Mesenchymal stem cell (in vitro differentiated cells and primary cell): ENCODE data around the gene NID2.

Experiments used
- DNase-seq: peaks from one replicate; pipeline ENCODE4 v3.0.0-alpha.2; 2013
- H2AFZ ChIP-seq: one replicate; pipeline ENCODE4 v1.6.1; 2013; ENCODE audit warnings: low read depth, mild to moderate bottlenecking, control low read depth, inconsistent platforms, low read length, moderate library complexity
- H2AK5ac ChIP-seq: 2 replicates; pipeline ENCODE4 v1.6.1; 2013; ENCODE audit warnings: low read length, moderate library complexity, mild to moderate bottlenecking, inconsistent platforms; ENCODE audit not compliant: severe bottlenecking
- H2BK120ac ChIP-seq: one replicate; pipeline ENCODE4 v1.6.1; 2013; ENCODE audit warnings: low read depth, mild to moderate bottlenecking, inconsistent platforms, low read length, moderate library complexity
- H2BK12ac ChIP-seq, 2 experiments: one replicate each; pipeline ENCODE4 v1.6.1; 2013; ENCODE audit warnings: inconsistent platforms in 2 of 2, low read length in 2 of 2, mild to moderate bottlenecking in 2 of 2, moderate library complexity in 2 of 2, control low read depth in 1 of 2
- H2BK15ac ChIP-seq: one replicate; pipeline ENCODE4 v1.6.1; 2013; ENCODE audit warnings: mild to moderate bottlenecking, low read depth, inconsistent platforms; ENCODE audit not compliant: poor library complexity, severe bottlenecking
- H2BK5ac ChIP-seq: 2 replicates; pipeline ENCODE4 v1.6.1; 2013; ENCODE audit warnings: low read depth, mild to moderate bottlenecking, low read length, control low read depth, inconsistent platforms; ENCODE audit not compliant: poor library complexity, severe bottlenecking
- H3K14ac ChIP-seq, 2 experiments: one replicate each; pipeline ENCODE4 v1.6.1; 2013; ENCODE audit warnings: inconsistent platforms in 2 of 2, low read length in 2 of 2, control low read depth in 1 of 2, mild to moderate bottlenecking in 1 of 2, moderate library complexity in 1 of 2
- H3K18ac ChIP-seq, 2 experiments: one replicate each; pipeline ENCODE4 v1.6.1; 2013; ENCODE audit warnings: inconsistent platforms in 2 of 2, low read length in 2 of 2, control low read depth in 1 of 2, low read depth in 1 of 2, mild to moderate bottlenecking in 1 of 2
- H3K23ac ChIP-seq, 2 experiments: one replicate each; pipeline ENCODE4 v1.6.1; 2013; ENCODE audit warnings: inconsistent platforms in 2 of 2, low read length in 2 of 2, mild to moderate bottlenecking in 2 of 2, moderate library complexity in 2 of 2, control low read depth in 1 of 2
- H3K27ac ChIP-seq: 2 replicates; pipeline ENCODE4 v1.5.1; 2013; ENCODE audit warnings: mild to moderate bottlenecking, moderate library complexity, low read length, control low read depth, inconsistent platforms; ENCODE audit not compliant: poor library complexity, severe bottlenecking
- H3K27me3 ChIP-seq, 2 experiments: 2 replicates each; pipeline versions ENCODE4 v1.6.1 to v1.7.0; 2013; ENCODE audit warnings: low read length in 2 of 2, mild to moderate bottlenecking in 2 of 2, moderate library complexity in 2 of 2, control low read depth in 1 of 2, inconsistent platforms in 1 of 2; ENCODE audit not compliant: control insufficient read depth in 1 of 2, insufficient read depth in 1 of 2
- H3K36me3 ChIP-seq, 2 experiments: 2 replicates each; pipeline versions ENCODE4 v1.6.1 to v1.7.0; 2013; ENCODE audit warnings: low read length in 2 of 2, control low read depth in 1 of 2, inconsistent platforms in 1 of 2, low read depth in 1 of 2, mild to moderate bottlenecking in 1 of 2; ENCODE audit not compliant: insufficient read depth in 2 of 2, control insufficient read depth in 1 of 2
- H3K4ac ChIP-seq, 2 experiments: one replicate each; pipeline ENCODE4 v1.6.1; 2013; ENCODE audit warnings: inconsistent platforms in 2 of 2, low read length in 2 of 2, mild to moderate bottlenecking in 2 of 2, moderate library complexity in 2 of 2, control low read depth in 1 of 2, low read depth in 1 of 2
- H3K4me1 ChIP-seq: 2 replicates; pipeline ENCODE4 v1.6.1; 2013; ENCODE audit warnings: low read depth, low read length, control low read depth; ENCODE audit not compliant: control insufficient read depth, insufficient read depth
- H3K4me2 ChIP-seq: 2 replicates; pipeline ENCODE4 v1.6.1; 2013; ENCODE audit warnings: low read length, mild to moderate bottlenecking, inconsistent platforms; ENCODE audit not compliant: poor library complexity, severe bottlenecking
- H3K4me3 ChIP-seq, 2 experiments: 2 replicates each; pipeline versions ENCODE4 v1.5.1 to v1.7.0; 2013; ENCODE audit warnings: low read length in 2 of 2, mild to moderate bottlenecking in 2 of 2, control low read depth in 1 of 2, low read depth in 1 of 2; ENCODE audit not compliant: insufficient read depth in 1 of 2
- H3K79me1 ChIP-seq: replicated peaks from 2 replicates; pipeline ENCODE4 v1.6.1; 2013; ENCODE audit warnings: mild to moderate bottlenecking, control low read depth, low read length, inconsistent platforms; ENCODE audit not compliant: poor library complexity, severe bottlenecking
- H3K9ac ChIP-seq: 2 replicates; pipeline ENCODE4 v1.7.0; 2013; ENCODE audit warnings: mild to moderate bottlenecking, low read length, moderate library complexity
- H3K9me3 ChIP-seq: 2 replicates; pipeline ENCODE4 v1.7.0; 2013; ENCODE audit warnings: mild to moderate bottlenecking, low read length; ENCODE audit not compliant: control insufficient read depth
- H4K8ac ChIP-seq: one replicate; pipeline ENCODE4 v1.6.1; 2013; ENCODE audit warnings: inconsistent platforms, mild to moderate bottlenecking, low read length, moderate library complexity
- H4K91ac ChIP-seq: one replicate; pipeline ENCODE4 v1.6.1; 2013; ENCODE audit warnings: mild to moderate bottlenecking, low read length, inconsistent platforms
- WGBS: methylation state at CpG from one replicate; pipeline ENCODE4 v1.1.7; 2013; ENCODE audit warnings: mixed read lengths; 5-methylcytosine and 5-hydroxymethylcytosine counted together

The NID2 gene

GRCh38 chr14:52082903-52083302, 14.0 kb upstream of the NID2 start:
- Histone ChIP-seq H2BK120ac (no peak overlapping the region), H3K4me1 (peaks cover 2% of the 10 kb centered on the region), H3K4me2 (no peak overlapping the region), H3K79me1 (no peaks in the 10 kb centered on the region), H2BK12ac (no peak overlapping the region), H3K14ac (no peak overlapping the region), H2BK5ac (no peak overlapping the region), H3K36me3 (no peaks in the 10 kb centered on the region), H2AFZ (no peak overlapping the region), H3K27ac (no peak overlapping the region), H3K23ac (no peak overlapping the region), H4K8ac (no peak overlapping the region), H3K4ac (no peak overlapping the region), H3K9me3 (peaks cover 11% of the 10 kb centered on the region), H3K27me3 (no peaks in the 10 kb centered on the region), H3K9ac (no peak overlapping the region), H2AK5ac (no peak overlapping the region), H3K4me3 (no peak overlapping the region), H2BK15ac (no peak overlapping the region), H3K18ac (no peak overlapping the region), H4K91ac (no peak overlapping the region)
- DNase-seq = peak; percentile 30

GRCh38 chr14:52081964-52082363, 13.1 kb upstream of the NID2 start:
- WGBS = 92% methylated on average over 3 of the region's 3 CpGs
- H2AFZ ChIP-seq = no peak overlapping the region
- peaks cover 2% of the 10 kb centered on the region for H3K4me1 ChIP-seq
- H3K18ac ChIP-seq = peak overlapping the region in 1 of 2 experiments; percentile 85
- no peak overlapping the region for H3K27ac ChIP-seq
- H3K4me2 ChIP-seq = no peak overlapping the region
- H3K27me3 ChIP-seq = no peaks in the 10 kb centered on the region
- H3K36me3 ChIP-seq = no peaks in the 10 kb centered on the region
- peak overlapping the region; percentile 60 to 93 for H2BK12ac ChIP-seq
- H4K91ac ChIP-seq = no peak overlapping the region
- H2AK5ac ChIP-seq = no peak overlapping the region
- no peak overlapping the region for H4K8ac ChIP-seq
- H2BK15ac ChIP-seq = no peak overlapping the region
- no peak for DNase-seq
- H3K23ac ChIP-seq = no peak overlapping the region
- no peak overlapping the region for H3K14ac ChIP-seq
- no peak overlapping the region for H3K4me3 ChIP-seq
- H3K4ac ChIP-seq = peak overlapping the region in 1 of 2 experiments; percentile 57
- H3K9ac ChIP-seq = peak overlapping the region; percentile 76
- H2BK5ac ChIP-seq = no peak overlapping the region
- no peaks in the 10 kb centered on the region for H3K79me1 ChIP-seq
- H2BK120ac ChIP-seq = no peak overlapping the region
- H3K9me3 ChIP-seq = peaks cover 11% of the 10 kb centered on the region

- H3K14ac ChIP-seq = peak overlapping the region in 1 of 2 experiments; percentile 61
- H3K79me1 ChIP-seq = no peaks in the 10 kb centered on the region
- peak overlapping the region in 1 of 2 experiments; percentile 10 for H3K4me3 ChIP-seq
- no peak overlapping the region for H2AK5ac ChIP-seq
- peak overlapping the region; percentile 76 for H3K9ac ChIP-seq
- H2AFZ ChIP-seq = no peak overlapping the region
- no peak overlapping the region for H4K91ac ChIP-seq
- 18% methylated on average over 4 of the region's 4 CpGs for WGBS
- H3K4ac ChIP-seq = peak overlapping the region in 1 of 2 experiments; percentile 68
- H3K4me2 ChIP-seq = no peak overlapping the region
- H3K27me3 ChIP-seq = no peaks in the 10 kb centered on the region
- no peak overlapping the region for H2BK5ac ChIP-seq
- H3K18ac ChIP-seq = peak overlapping the region in 1 of 2 experiments; percentile 43
- no peaks in the 10 kb centered on the region for H3K36me3 ChIP-seq
- H2BK120ac ChIP-seq = no peak overlapping the region
- H2BK15ac ChIP-seq = no peak overlapping the region
- DNase-seq = peak; percentile 97
- H3K9me3 ChIP-seq = peaks cover 11% of the 10 kb centered on the region
- H3K4me1 ChIP-seq = peaks cover 2% of the 10 kb centered on the region
- no peak overlapping the region for H3K23ac ChIP-seq
- H2BK12ac ChIP-seq = peak overlapping the region in 1 of 2 experiments; percentile 10
- peak overlapping the region; percentile 47 for H4K8ac ChIP-seq
- peak overlapping the region; percentile 77 for H3K27ac ChIP-seq
Observed at GRCh38 chr14:52080808-52081755, 12.2 kb upstream of the NID2 start.

- peaks cover 0 to 2% of the 10 kb centered on the region in 2 experiments for H3K27me3 ChIP-seq
- H2BK120ac ChIP-seq = no peak overlapping the region
- H3K9ac ChIP-seq = peak overlapping the region; percentile 76
- peaks cover 2% of the 10 kb centered on the region for H3K4me1 ChIP-seq
- peaks cover 11% of the 10 kb centered on the region for H3K9me3 ChIP-seq
- no peak overlapping the region for H3K4me2 ChIP-seq
- no peak overlapping the region for H2BK12ac ChIP-seq
- no peak overlapping the region for H3K14ac ChIP-seq
- peak overlapping the region; percentile 72 to 74 for H3K18ac ChIP-seq
- DNase-seq = peak; percentile 88
- H3K36me3 ChIP-seq = no peaks in the 10 kb centered on the region
- H2BK15ac ChIP-seq = peak overlapping the region; percentile 78
- H3K4me3 ChIP-seq = peak overlapping the region in 1 of 2 experiments; percentile 10
- no peak overlapping the region for H4K8ac ChIP-seq
- peak overlapping the region; percentile 77 for H3K27ac ChIP-seq
- peak overlapping the region in 1 of 2 experiments; percentile 42 for H3K4ac ChIP-seq
- H2AK5ac ChIP-seq = no peak overlapping the region
- H2AFZ ChIP-seq = no peak overlapping the region
- H2BK5ac ChIP-seq = no peak overlapping the region
- H3K23ac ChIP-seq = no peak overlapping the region
- H3K79me1 ChIP-seq = no peaks in the 10 kb centered on the region
- no peak overlapping the region for H4K91ac ChIP-seq
- 7% methylated on average over 1 of the region's 2 CpGs for WGBS
Observed at GRCh38 chr14:52080158-52080800, 11.4 kb upstream of the NID2 start.
